ENCODE data around the gene SINHCAF.

SINHCAF gene

DNA sequence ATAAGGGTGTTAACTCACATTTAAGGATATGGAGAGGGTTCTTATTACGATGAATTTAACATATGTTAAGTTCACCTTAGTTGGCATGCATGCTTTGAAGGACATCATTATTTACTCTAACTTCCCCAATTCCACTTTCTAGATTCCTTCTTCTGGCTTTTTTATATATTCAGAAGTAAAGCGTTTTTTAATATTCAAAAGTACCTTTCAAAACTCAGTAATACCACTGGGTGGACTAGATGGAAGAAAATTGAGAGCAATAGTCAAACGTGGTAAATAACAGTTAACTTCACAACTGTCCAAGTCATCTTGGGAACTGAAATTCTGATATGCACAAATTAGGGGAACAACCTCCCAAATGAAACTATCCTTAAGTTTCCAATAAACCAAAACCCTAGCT, 9.1 kb downstream of the SINHCAF start:
- CTCF ChIA-PET: interaction anchor here (0.6 to 1.1 kb wide), 2 partner anchors 46 to 71 kb away, joined by 3 to 4 read pairs; no protein-coding TSS in a partner anchor
- POLR2A ChIA-PET (ENCODE audit: low non-redundant PET): no interaction called here
- DNase-seq (ENCODE audit: low spot score): no peak
- H3K27ac ChIP-seq: no peak overlapping the region
- no peak for TF ChIP-seq CTCF (conservative IDR thresholded peaks at IDR 0.05; ENCODE audit: low read depth)

DNA sequence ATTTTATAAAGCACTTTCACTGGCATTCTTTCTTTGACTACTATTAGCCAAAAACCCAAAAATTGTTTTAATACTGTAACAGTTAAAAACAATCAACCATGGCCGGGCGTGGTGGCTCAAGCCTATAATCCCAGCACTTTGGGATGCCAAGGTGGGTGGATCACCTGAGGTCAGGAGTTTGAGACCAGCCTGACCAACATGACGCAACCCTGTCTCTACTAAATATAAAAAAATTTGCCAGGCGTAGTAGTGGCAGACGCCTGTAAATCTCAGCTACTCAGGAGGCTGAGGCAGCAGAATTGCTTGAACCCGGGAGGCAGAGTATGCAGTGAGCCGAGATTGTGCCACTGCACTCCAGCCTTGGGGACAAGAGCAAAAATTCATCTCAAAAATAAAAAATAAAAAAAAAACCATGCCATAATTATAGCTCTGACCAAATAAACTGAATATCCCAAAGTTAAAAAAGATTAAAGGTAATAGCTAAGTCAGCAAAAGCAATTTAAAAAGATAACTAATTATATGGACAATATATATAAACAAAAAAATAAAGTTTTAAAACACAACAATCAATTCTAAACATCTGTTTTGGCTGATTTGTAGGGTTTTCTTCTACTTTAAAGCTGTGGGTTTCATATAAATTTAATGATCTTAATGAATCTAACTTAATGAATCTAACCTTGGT, 10.0 kb downstream of the SINHCAF start:
- H3K27ac ChIP-seq: peak overlapping the region; percentile 44; the same call in 1 of the 2 replicates
- TF ChIP-seq CTCF (conservative IDR thresholded peaks at IDR 0.05; ENCODE audit: low read depth): no peak
- no peak for DNase-seq (ENCODE audit: low spot score)
- CTCF ChIA-PET: interaction anchor here (0.6 to 0.7 kb wide), 2 partner anchors 19 to 61 kb away, joined by 3 read pairs; no protein-coding TSS in a partner anchor
- POLR2A ChIA-PET (ENCODE audit: low non-redundant PET): no interaction called here

- no peak for DNase-seq (ENCODE audit: low spot score)
- CTCF ChIA-PET: interaction anchor here (0.6 to 0.7 kb wide), 2 partner anchors 18 to 329 kb away, joined by 3 to 6 read pairs; no protein-coding TSS in a partner anchor
- no peak overlapping the region for H3K27ac ChIP-seq
- TF ChIP-seq CTCF (conservative IDR thresholded peaks at IDR 0.05; ENCODE audit: low read depth): no peak
- POLR2A ChIA-PET (ENCODE audit: low non-redundant PET): no interaction called here
These were observed 10.8 kb downstream of the SINHCAF start for GRCh38 chr12:31315044-31315715.

GRCh38 chr12:31312431-31312830, 13.5 kb downstream of the SINHCAF start:
- ChIA-PET CTCF (interaction anchor here (0.6 to 0.7 kb wide), 2 partner anchors 14 to 444 kb away, joined by 3 read pairs; no protein-coding TSS in a partner anchor), POLR2A (ENCODE audit: low non-redundant PET) (no interaction called here)
- no peak for DNase-seq (ENCODE audit: low spot score)
- TF ChIP-seq CTCF (conservative IDR thresholded peaks at IDR 0.05; ENCODE audit: low read depth): no peak
- H3K27ac ChIP-seq: no peak overlapping the region

DNA sequence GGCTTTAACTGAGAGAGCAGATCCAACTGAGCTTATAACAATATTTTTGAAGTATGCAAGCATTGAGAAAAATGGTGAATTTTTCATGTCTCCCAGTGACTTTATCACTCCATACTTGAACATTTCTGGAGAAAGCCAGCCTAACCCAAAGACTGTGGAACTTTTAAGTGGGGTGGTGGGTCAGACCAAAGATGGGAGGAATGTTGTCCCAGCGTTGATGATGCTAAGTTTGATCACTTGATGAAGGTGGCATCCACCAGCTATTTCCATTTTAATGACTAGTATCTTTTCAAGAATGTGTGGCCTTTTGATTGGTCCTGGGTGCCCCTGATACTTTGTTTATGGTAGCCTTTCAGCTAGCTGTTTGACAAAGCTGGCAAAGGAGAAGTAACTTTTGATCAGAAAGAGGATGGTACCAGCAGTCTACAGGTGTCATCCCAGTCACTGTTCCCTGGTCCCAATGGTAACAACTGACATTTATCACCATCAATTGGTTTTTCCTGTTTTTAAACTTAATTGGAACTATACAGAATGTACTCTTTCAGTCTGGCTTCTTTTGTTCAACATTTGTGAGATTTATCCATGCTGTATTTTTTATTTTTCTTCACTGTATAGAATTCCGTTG, 14.2 kb downstream of the SINHCAF start:
- no peak for DNase-seq (ENCODE audit: low spot score)
- CTCF ChIA-PET: no interaction called here
- TF ChIP-seq CTCF (conservative IDR thresholded peaks at IDR 0.05; ENCODE audit: low read depth): no peak
- H3K27ac ChIP-seq: no peak overlapping the region
- POLR2A ChIA-PET (ENCODE audit: low non-redundant PET): no interaction called here

DNA sequence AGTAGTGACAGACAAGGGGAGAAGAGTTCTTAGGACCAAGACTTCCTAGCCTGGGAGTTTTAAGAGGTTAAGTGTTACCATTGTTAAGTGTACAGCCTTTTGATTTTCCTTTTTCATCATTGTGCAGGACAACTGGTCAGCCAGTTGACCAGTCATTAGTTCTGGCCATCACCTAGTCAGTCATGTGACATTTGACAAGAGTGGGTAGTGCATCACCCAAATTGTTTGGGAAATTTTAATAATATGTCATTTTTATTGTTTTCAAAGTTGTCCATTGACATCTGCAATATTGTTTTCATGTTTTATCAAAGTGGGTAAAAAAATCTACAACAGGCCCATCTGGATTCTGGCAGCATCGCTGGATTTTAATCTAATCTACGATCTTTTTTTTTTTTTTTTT, 15.5 kb downstream of the SINHCAF start:
- ChIA-PET POLR2A (ENCODE audit: low non-redundant PET) (no interaction called here), CTCF (no interaction called here)
- TF ChIP-seq CTCF (conservative IDR thresholded peaks at IDR 0.05; ENCODE audit: low read depth): no peak
- no peak for DNase-seq (ENCODE audit: low spot score)
- no peak overlapping the region for H3K27ac ChIP-seq
